HepG2 (cell line): ENCODE results near the gene LRPAP1. TPM values are rescaled to one million over a fixed set of nuclear protein-coding genes. Genes with fewer than 3 reads are reported as not detected.
"Not testable (repeated sequence)": the region's sequence is repeated elsewhere in the genome, so short reads cannot be mapped to it uniquely, and the experiment has no call there.

Source experiments
- ATAC-seq: fragments of 200-7000 bp; cut with Tn5 transposase; 3 replicates; pipeline ENCODE4 v1.9.1; 2020; ENCODE audit warnings: mild to moderate bottlenecking, moderate library complexity
- BruUV-seq: library from RNA; stranded (reverse); fragments of 400-500 nt; replicated peaks from 2 replicates; lab custom pipeline; 2021; lab: Mats Ljungman, UMichigan
- CTCF ChIA-PET: fragments of 300-600 bp; formaldehyde crosslinking; extraction: SDS; loops from one replicate; lab custom pipeline; 2021; ENCODE audit warnings: low total read pairs, inconsistent platforms, low intra/inter-chr PET ratio; lab: Yijun Ruan, JAX
- POLR2A ChIA-PET: fragments of 350-600 bp; sonication (Branson Sonifier 250); formaldehyde crosslinking; loops from one replicate; lab custom pipeline; 2020; ENCODE audit warnings: antibody characterized with exemption, inconsistent platforms; lab: Yijun Ruan, JAX
- DNase-seq: peaks from one replicate; pipeline ENCODE4 v3.0.0-alpha.2; 2015; ENCODE audit warnings: low spot score
- FAIRE-seq: peaks from 3 replicates; lab custom pipeline; 2011; peaks lifted over from hg19 to GRCh38; lab: Jason Lieb, UNC
- H2AFZ ChIP-seq: one replicate; pipeline ENCODE4 v1.6.1; 2011; ENCODE audit warnings: low read length, inconsistent platforms
- H3K27ac ChIP-seq: fragments of 300-600 bp; 3 replicates; pipeline ENCODE4 v1.8.0; 2011; ENCODE audit warnings: mixed run types, mild to moderate bottlenecking, mixed read lengths, low read length, inconsistent platforms; ENCODE audit not compliant: insufficient read depth; ENCODE audit errors: extremely low read length
- H3K27me3 ChIP-seq, 2 experiments: fragments of 200-600 bp in 1 of 2; 2 replicates in 1 of 2; 3 replicates in 1 of 2; pipeline versions ENCODE4 v1.6.0 to v1.8.0; 2011; ENCODE audit warnings: low read length in 2 of 2, mild to moderate bottlenecking in 2 of 2, moderate library complexity in 2 of 2, inconsistent platforms in 1 of 2; ENCODE audit not compliant: insufficient read depth in 2 of 2, control insufficient read depth in 1 of 2
- H3K36me3 ChIP-seq, 2 experiments: fragments of 200-600 bp in 1 of 2; replicated peaks in 1 of 2; 2 replicates in 1 of 2; 3 replicates in 1 of 2; pipeline versions ENCODE4 v1.5.1 to v1.8.0; 2011; ENCODE audit warnings: low read length in 2 of 2, inconsistent platforms in 1 of 2; ENCODE audit not compliant: insufficient read depth in 2 of 2, control insufficient read depth in 1 of 2
- H3K4me1 ChIP-seq: 2 replicates; pipeline ENCODE4 v1.5.1; 2012; ENCODE audit warnings: low read length, inconsistent platforms; ENCODE audit not compliant: insufficient read depth
- H3K4me2 ChIP-seq: 2 replicates; pipeline ENCODE4 v1.6.0; 2011; ENCODE audit warnings: low read depth, low read length, inconsistent platforms
- H3K4me3 ChIP-seq, 3 experiments: fragments of 200-600 bp in 1 of 3; sonication (generic), shearing (Covaris generic) in 1 of 3; replicated peaks in 1 of 3; 2 replicates each; pipeline ENCODE4 v1.5.1; 2011 to 2016; ENCODE audit warnings: low read length in 3 of 3, inconsistent platforms in 2 of 3, low read depth in 2 of 3, mild to moderate bottlenecking in 2 of 3, control low read depth in 1 of 3, mixed read lengths in 1 of 3; ENCODE audit not compliant: insufficient read depth in 1 of 3
- H3K79me2 ChIP-seq: one replicate; pipeline ENCODE4 v1.6.1; 2011; ENCODE audit warnings: low read length, inconsistent platforms; ENCODE audit not compliant: insufficient read depth
- H3K9ac ChIP-seq: 2 replicates; pipeline ENCODE4 v1.6.0; 2011; ENCODE audit warnings: mild to moderate bottlenecking, low read depth, low read length, inconsistent platforms; ENCODE audit not compliant: insufficient read depth
- H3K9me3 ChIP-seq: 2 replicates; pipeline ENCODE4 v1.5.1; 2012; ENCODE audit warnings: mild to moderate bottlenecking, low read length
- H4K20me1 ChIP-seq: 2 replicates; pipeline ENCODE4 v1.6.0; 2011; ENCODE audit warnings: inconsistent platforms, mild to moderate bottlenecking, low read length, moderate library complexity; ENCODE audit not compliant: insufficient read depth
- CSRNP1 ChIP-seq: sonication (generic); formaldehyde crosslinking; IDR thresholded peaks from 2 replicates; pipeline ENCODE4 v1.8.1; 2023; ENCODE audit warnings: mild to moderate bottlenecking, missing genetic modification reagents
- WGBS: methylation state at CpG from one replicate; pipeline ENCODE4 v1.1.6; 2017; ENCODE audit warnings: low lambda C conversion rate; 5-methylcytosine and 5-hydroxymethylcytosine counted together
- in situ Hi-C: cut with HindIII; loops from 2 replicates; pipeline ENCODE4 v1.10.0; 2017; ENCODE audit warnings: low pct_unique_long_range_greater_than_20kb; ENCODE audit not compliant: extremely low pct_ligation_motif_present
- intact Hi-C: fragments of 100-400 bp; cut with micrococcal nuclease; formaldehyde crosslinking; loops from one replicate; pipeline ENCODE4 v1.10.0; 2022; ENCODE audit not compliant: unreplicated experiment
- polyA plus RNA-seq, 8 experiments: library from polyadenylated mRNA; depleted of rRNA in 3 of 8; stranded (reverse) in 7 of 8; unstranded in 1 of 8; fragments of >200 nt; fragmentation: Illumina TruSeq in 4 of 8; extraction: Trizol in 4 of 8; gene quantifications; 2 replicates each; pipeline versions ENCODE4 v1.2.1 to v1.2.3, GENCODE V29; 2011 to 2016; ENCODE audit warnings: low read depth in 4 of 8, missing spikeins in 1 of 8, mixed read lengths in 1 of 8; ENCODE audit not compliant: insufficient read depth in 1 of 8
- total RNA-seq, 5 experiments: library from RNA; depleted of rRNA; stranded (reverse); fragments of >200 nt; fragmentation: Illumina TruSeq; extraction: Trizol; gene quantifications; 2 replicates each; pipeline ENCODE4 v1.2.3, GENCODE V29; 2016; ENCODE audit warnings: low read depth in 1 of 5
- TF ChIP-seq, protein P1 (sequence below): sonication (generic); formaldehyde crosslinking; conservative IDR thresholded peaks from 2 replicates; pipeline ENCODE4 v1.4.0; 2020; ENCODE audit warnings: missing genetic modification reagents

Gene LRPAP1
- total and polyA plus RNA-seq, 2 of the 13 experiments (the other 11 are each of a cell fraction or from before 2014, with no cell fraction given): 153 to 191 TPM

GRCh38 chr4:3538906-3539305, 6.7 kb upstream of the LRPAP1 start:
- H3K36me3 ChIP-seq, H3K4me1 ChIP-seq, H3K4me2 ChIP-seq, ATAC-seq, H3K9me3 ChIP-seq, H3K9ac ChIP-seq, CTCF ChIA-PET, in situ Hi-C loops, FAIRE-seq, intact Hi-C loops, H3K27ac ChIP-seq, DNase-seq, BruUV-seq, POLR2A ChIA-PET, H3K4me3 ChIP-seq, H3K79me2 ChIP-seq, H3K27me3 ChIP-seq, H2AFZ ChIP-seq, H4K20me1 ChIP-seq: not testable (repeated sequence)
- WGBS: 87% methylated on average over 3 of the region's 23 CpGs

DNA sequence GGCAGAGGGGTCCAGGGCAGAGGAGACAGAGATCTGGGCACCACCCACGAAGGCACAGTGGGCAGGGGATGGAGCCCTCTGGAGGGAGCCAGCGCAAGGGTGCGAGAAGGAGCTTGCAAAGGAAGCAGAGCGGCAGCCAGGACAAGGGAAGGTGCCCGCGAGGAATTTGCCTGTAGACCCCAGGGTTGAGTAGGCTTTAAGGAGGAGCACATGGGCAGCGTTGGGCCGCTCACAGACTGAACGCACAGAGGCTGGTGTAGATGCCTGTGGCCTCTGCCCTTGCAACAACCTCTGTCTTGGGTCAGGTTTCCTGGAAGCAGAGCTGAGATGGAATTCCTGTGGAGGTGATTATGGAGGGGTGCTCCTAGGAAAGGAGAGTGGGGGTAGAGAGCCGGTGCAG, 3.6 kb upstream of the LRPAP1 start:
- H3K4me3 ChIP-seq, H3K9me3 ChIP-seq, H3K36me3 ChIP-seq, BruUV-seq, H4K20me1 ChIP-seq, intact Hi-C loops, FAIRE-seq, DNase-seq, CTCF ChIA-PET, H2AFZ ChIP-seq, ATAC-seq, H3K9ac ChIP-seq, in situ Hi-C loops, H3K4me2 ChIP-seq, H3K27me3 ChIP-seq, H3K27ac ChIP-seq: not testable (repeated sequence)
- POLR2A ChIA-PET: interaction anchor here (0.6 kb wide), 1 partner anchor 49 kb away, joined by 3 read pairs; no protein-coding TSS in a partner anchor
- 55% methylated on average over 10 of the region's 10 CpGs for WGBS
- Histone ChIP-seq H3K79me2 (peaks cover 10% of the 10 kb centered on the region), H3K4me1 (peaks cover 12% of the 10 kb centered on the region)

DNA sequence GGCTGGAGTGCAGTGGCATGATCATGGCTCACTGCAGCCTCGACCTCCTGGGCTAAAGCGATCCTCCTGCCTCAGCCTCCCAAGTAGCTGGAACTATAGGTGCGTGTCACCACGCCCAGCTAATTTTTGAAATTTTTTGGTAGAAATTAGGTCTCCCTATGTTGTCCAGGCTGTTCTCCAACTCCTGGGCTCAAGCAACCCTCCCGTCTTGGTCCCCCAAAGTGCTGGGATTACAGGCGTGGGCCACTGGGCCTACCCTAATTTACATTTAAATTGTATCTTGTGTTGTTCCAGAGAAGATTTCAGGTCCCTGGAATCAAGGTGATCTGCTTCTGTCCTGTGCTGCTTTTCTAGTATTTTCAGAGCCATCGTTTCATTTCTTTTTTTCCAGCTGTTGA, 1.2 kb upstream of the LRPAP1 start:
- CTCF ChIA-PET: no interaction called here
- no peak for FAIRE-seq
- no peaks in the 10 kb centered on the region for H3K9me3 ChIP-seq

More for the DNA sequence above, 1.2 kb upstream of the LRPAP1 start:
- Histone ChIP-seq H3K9ac (no peak overlapping the region), H3K4me2 (no peak overlapping the region), H2AFZ (no peak overlapping the region), H3K79me2 (peaks cover 31% of the 10 kb centered on the region), H3K27ac (no peak overlapping the region), H3K36me3 (peaks cover 9% of the 10 kb centered on the region in 2 experiments; a peak in 4 of 5 replicates), H3K27me3 (peaks cover 0 to 7% of the 10 kb centered on the region in 2 experiments; a peak in 2 of 5 replicates), H4K20me1 (peaks cover 12% of the 10 kb centered on the region; the same call in 1 of the 2 replicates), H3K4me3 (no peak overlapping the region), H3K4me1 (peaks cover 28% of the 10 kb centered on the region)
- in situ Hi-C loops: no loop called here
- DNase-seq (no peak), ATAC-seq (no peak)
- WGBS: 45% methylated on average over 7 of the region's 7 CpGs
- intact Hi-C loops: no loop called here
- POLR2A ChIA-PET: no interaction called here
- BruUV-seq: no TSS peak
- TF ChIP-seq CSRNP1: no peak
- TF ChIP-seq, protein P1, sequence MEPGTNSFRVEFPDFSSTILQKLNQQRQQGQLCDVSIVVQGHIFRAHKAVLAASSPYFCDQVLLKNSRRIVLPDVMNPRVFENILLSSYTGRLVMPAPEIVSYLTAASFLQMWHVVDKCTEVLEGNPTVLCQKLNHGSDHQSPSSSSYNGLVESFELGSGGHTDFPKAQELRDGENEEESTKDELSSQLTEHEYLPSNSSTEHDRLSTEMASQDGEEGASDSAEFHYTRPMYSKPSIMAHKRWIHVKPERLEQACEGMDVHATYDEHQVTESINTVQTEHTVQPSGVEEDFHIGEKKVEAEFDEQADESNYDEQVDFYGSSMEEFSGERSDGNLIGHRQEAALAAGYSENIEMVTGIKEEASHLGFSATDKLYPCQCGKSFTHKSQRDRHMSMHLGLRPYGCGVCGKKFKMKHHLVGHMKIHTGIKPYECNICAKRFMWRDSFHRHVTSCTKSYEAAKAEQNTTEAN (CRISPR knock-in tag): no peak
